Measurements from ENCODE around the gene ARHGAP6. TPM values are rescaled to one million over a fixed set of nuclear protein-coding genes. Genes with fewer than 3 reads are reported as not detected.

ARHGAP6 gene
- total RNA-seq, 1 experiment from 2014 or later, result 0.07 TPM

DNA sequence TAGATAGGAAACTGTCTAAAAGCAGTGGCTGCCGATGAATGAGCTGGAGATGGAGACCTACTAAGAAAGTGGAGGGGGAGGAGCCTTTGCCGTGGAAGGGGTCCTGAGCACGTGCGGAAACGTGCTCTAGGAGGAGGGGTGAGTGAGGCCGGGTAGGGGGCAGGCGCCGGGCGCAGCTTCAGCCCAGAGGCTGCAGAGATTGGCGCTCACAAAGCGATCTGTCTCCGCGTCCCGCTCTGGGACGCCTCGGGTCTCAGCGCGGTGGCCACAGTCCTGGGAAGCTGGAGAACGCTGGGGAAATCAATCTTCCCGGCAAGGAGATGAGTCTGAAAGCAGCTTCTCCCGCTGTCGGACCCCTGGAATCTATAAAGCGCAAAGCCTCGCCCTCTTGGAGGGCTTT is 444 bp upstream of the ARHGAP6 start:
- peaks cover 19% of the 10 kb centered on the region for H3K23me2 ChIP-seq (ENCODE audit: insufficient read length, low read depth, low read length, poor library complexity, severe bottlenecking)
- Mint-ChIP-seq H3K27ac (no peak overlapping the region), H3K4me3 (peak overlapping the region; percentile 61 to 85), H3K27me3 (ENCODE audit: low read depth) (peaks cover 98% of the 10 kb centered on the region), H3K4me1 (peaks cover 3 to 11% of the 10 kb centered on the region in 2 experiments; a peak in 2 of 4 replicates), H3K36me3 (ENCODE audit: insufficient read depth in 1 of 3, low read depth in 3 of 3) (no peaks in the 10 kb centered on the region), H3K9me3 (peaks cover 69 to 74% of the 10 kb centered on the region in 2 experiments)
- H3K56ac ChIP-seq (ENCODE audit: insufficient read length, low read depth, low read length), result no peak overlapping the region
- H4K91ac ChIP-seq (ENCODE audit: insufficient read length, low read depth, low read length), result no peak overlapping the region
- no peak overlapping the region for H2BK12ac ChIP-seq (ENCODE audit: insufficient read length, low read depth, low read length)
- H3K4me1 ChIP-seq (ENCODE audit: insufficient read depth, low read length), result no peaks in the 10 kb centered on the region
- DNase-seq, result peak; percentile 57
- H3K9me3 ChIP-seq (ENCODE audit: control insufficient read depth, low read depth, low read length), result no peaks in the 10 kb centered on the region
- no peak overlapping the region for H2AK5ac ChIP-seq (ENCODE audit: insufficient read length, low read length)
- H3K14ac ChIP-seq (ENCODE audit: insufficient read depth, low read length), result no peak overlapping the region
- no peaks in the 10 kb centered on the region for H3K79me2 ChIP-seq (ENCODE audit: insufficient read depth, low read length)
- no peak overlapping the region for H2BK20ac ChIP-seq (ENCODE audit: low read depth, low read length, poor library complexity, severe bottlenecking)
- no peak overlapping the region for H3K9ac ChIP-seq (ENCODE audit: extremely low read depth, insufficient read length, low read length)
- no peak overlapping the region for H3K27ac ChIP-seq (ENCODE audit: insufficient read length, low read depth, low read length)
- no peak overlapping the region for H4K5ac ChIP-seq (ENCODE audit: insufficient read length, low read depth, low read length)
- H3K4me2 ChIP-seq (ENCODE audit: insufficient read depth, insufficient read length, low read length), result peak overlapping the region; percentile 75
- no peaks in the 10 kb centered on the region for H4K20me1 ChIP-seq (ENCODE audit: control insufficient read depth, insufficient read depth, insufficient read length)
- H3T11ph ChIP-seq (ENCODE audit: low read length), result no peak overlapping the region
- H3K23ac ChIP-seq (ENCODE audit: insufficient read length, low read depth, low read length), result no peak overlapping the region
- H2BK5ac ChIP-seq (ENCODE audit: insufficient read length, low read length), result no peak overlapping the region
- no peak overlapping the region for H2BK120ac ChIP-seq (ENCODE audit: low read depth, low read length, poor library complexity, severe bottlenecking)
- no peak overlapping the region for H2AFZ ChIP-seq (ENCODE audit: low read length)
- H2BK15ac ChIP-seq (ENCODE audit: low read depth, low read length), result no peak overlapping the region
- H3K4ac ChIP-seq (ENCODE audit: low read depth, low read length), result no peak overlapping the region
- peaks cover 42% of the 10 kb centered on the region for H3K27me3 ChIP-seq (ENCODE audit: insufficient read depth, low read length)
- no peak overlapping the region for H4K8ac ChIP-seq (replicated peaks; ENCODE audit: insufficient read length, low read depth, low read length)
- no peaks in the 10 kb centered on the region for H3K79me1 ChIP-seq (ENCODE audit: insufficient read depth, low read depth, low read length, poor library complexity, severe bottlenecking)
- no peak overlapping the region for H3K18ac ChIP-seq (ENCODE audit: insufficient read length, low read depth, low read length)
- no CpG with 5 or more reads among the region's 24 CpGs for WGBS (ENCODE audit: extremely low coverage, insufficient read length, low lambda C conversion rate)
- TF ChIP-seq, protein P1, sequence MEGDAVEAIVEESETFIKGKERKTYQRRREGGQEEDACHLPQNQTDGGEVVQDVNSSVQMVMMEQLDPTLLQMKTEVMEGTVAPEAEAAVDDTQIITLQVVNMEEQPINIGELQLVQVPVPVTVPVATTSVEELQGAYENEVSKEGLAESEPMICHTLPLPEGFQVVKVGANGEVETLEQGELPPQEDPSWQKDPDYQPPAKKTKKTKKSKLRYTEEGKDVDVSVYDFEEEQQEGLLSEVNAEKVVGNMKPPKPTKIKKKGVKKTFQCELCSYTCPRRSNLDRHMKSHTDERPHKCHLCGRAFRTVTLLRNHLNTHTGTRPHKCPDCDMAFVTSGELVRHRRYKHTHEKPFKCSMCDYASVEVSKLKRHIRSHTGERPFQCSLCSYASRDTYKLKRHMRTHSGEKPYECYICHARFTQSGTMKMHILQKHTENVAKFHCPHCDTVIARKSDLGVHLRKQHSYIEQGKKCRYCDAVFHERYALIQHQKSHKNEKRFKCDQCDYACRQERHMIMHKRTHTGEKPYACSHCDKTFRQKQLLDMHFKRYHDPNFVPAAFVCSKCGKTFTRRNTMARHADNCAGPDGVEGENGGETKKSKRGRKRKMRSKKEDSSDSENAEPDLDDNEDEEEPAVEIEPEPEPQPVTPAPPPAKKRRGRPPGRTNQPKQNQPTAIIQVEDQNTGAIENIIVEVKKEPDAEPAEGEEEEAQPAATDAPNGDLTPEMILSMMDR (conservative IDR thresholded peaks at IDR 0.05), result no peak

Measured in H9 (cell line).